MM.1S (cell line): Measurements from ENCODE around the gene SHISA8.
A peak's percentile ranks its signal among the peaks of the same experiment; 100 is the strongest.
"Not testable (repeated sequence)": the region's sequence is repeated elsewhere in the genome, so short reads cannot be mapped to it uniquely, and the experiment has no call there.

Source experiments
- DNase-seq: peaks from one replicate; pipeline ENCODE4 v3.0.0-alpha.2; 2015
- H2AFZ ChIP-seq: fragments of 300-600 bp; sonication (generic); 2 replicates; pipeline ENCODE4 v1.6.0; 2016; ENCODE audit warnings: antibody characterized with exemption, low read length
- H3F3A ChIP-seq: fragments of 300-600 bp; sonication (generic); 2 replicates; pipeline ENCODE4 v1.6.1; 2016; ENCODE audit warnings: mild to moderate bottlenecking, antibody characterized with exemption, low read length, moderate library complexity, mixed read lengths; ENCODE audit not compliant: insufficient read depth
- H3K27ac ChIP-seq: fragments of 300-600 bp; sonication (generic); 2 replicates; pipeline ENCODE4 v1.5.1; 2016; ENCODE audit warnings: mild to moderate bottlenecking, low read length
- H3K27me3 ChIP-seq: fragments of 300-600 bp; sonication (generic); replicated peaks from 2 replicates; pipeline ENCODE4 v1.6.0; 2016; ENCODE audit warnings: low read length; ENCODE audit not compliant: insufficient read depth
- H3K36me3 ChIP-seq: fragments of 300-600 bp; sonication (generic); replicated peaks from 2 replicates; pipeline ENCODE4 v1.6.1; 2016; ENCODE audit warnings: mild to moderate bottlenecking, low read length, mixed read lengths; ENCODE audit not compliant: insufficient read depth
- H3K4me1 ChIP-seq: fragments of 300-600 bp; sonication (generic); 2 replicates; pipeline ENCODE4 v1.6.1; 2016; ENCODE audit warnings: low read length, mixed read lengths
- H3K4me2 ChIP-seq: fragments of 300-600 bp; sonication (generic); 2 replicates; pipeline ENCODE4 v1.6.0; 2016; ENCODE audit warnings: low read depth, low read length
- H3K4me3 ChIP-seq: fragments of 300-600 bp; sonication (generic); 2 replicates; pipeline ENCODE4 v1.5.1; 2016; ENCODE audit warnings: low read length, mixed read lengths
- H3K79me2 ChIP-seq: fragments of 300-600 bp; sonication (generic); 2 replicates; pipeline ENCODE4 v1.6.1; 2016; ENCODE audit warnings: mixed run types, low read length, mixed read lengths
- H3K9ac ChIP-seq: fragments of 300-600 bp; sonication (generic); 2 replicates; pipeline ENCODE4 v1.6.1; 2016; ENCODE audit warnings: low read length, mixed read lengths
- H3K9me2 ChIP-seq: fragments of 300-600 bp; sonication (generic); replicated peaks from 2 replicates; pipeline ENCODE4 v1.6.1; 2016; ENCODE audit warnings: mild to moderate bottlenecking, low read length, mixed read lengths; ENCODE audit not compliant: insufficient read depth
- H3K9me3 ChIP-seq: fragments of 300-600 bp; sonication (generic); replicated peaks from 2 replicates; pipeline ENCODE4 v1.6.1; 2016; ENCODE audit warnings: mild to moderate bottlenecking, low read length, mixed read lengths; ENCODE audit not compliant: insufficient read depth
- H4K20me1 ChIP-seq: fragments of 300-600 bp; sonication (generic); 2 replicates; pipeline ENCODE4 v1.6.1; 2016; ENCODE audit warnings: mild to moderate bottlenecking, low read length, moderate library complexity, mixed read lengths; ENCODE audit not compliant: insufficient read depth
- CTCF ChIP-seq: fragments of 300-600 bp; sonication (generic); IDR thresholded peaks from 2 replicates; pipeline ENCODE4 v1.5.1; 2016; ENCODE audit warnings: antibody characterized with exemption, low read length, mixed read lengths
- EZH2 ChIP-seq: fragments of 300-600 bp; sonication (generic); optimal IDR thresholded peaks from 2 replicates; pipeline ENCODE3; 2017; ENCODE audit warnings: low read depth, mild to moderate bottlenecking, antibody characterized with exemption, low read length, mixed read lengths
- EZH2phosphoT487 ChIP-seq: fragments of 300-600 bp; sonication (generic); IDR thresholded peaks from 2 replicates; pipeline ENCODE4 v1.6.1; 2018; ENCODE audit warnings: antibody characterized with exemption, low read length

The SHISA8 gene

GRCh38 chr22:41949297-41949965 lies 34.6 kb upstream of the SHISA8 start:
- no peak overlapping the region for H3K4me2 ChIP-seq

GRCh38 chr22:41948928-41949296 lies 34.0 kb upstream of the SHISA8 start:
- not testable (repeated sequence) for H3K4me1 ChIP-seq, H3K9me3 ChIP-seq, H3K9me2 ChIP-seq, H3F3A ChIP-seq, H2AFZ ChIP-seq, H3K36me3 ChIP-seq, H3K27ac ChIP-seq, H4K20me1 ChIP-seq, DNase-seq, H3K27me3 ChIP-seq, H3K4me2 ChIP-seq, H3K9ac ChIP-seq, H3K4me3 ChIP-seq
- H3K79me2 ChIP-seq: peaks cover 26% of the 10 kb centered on the region

More at GRCh38 chr22:41949297-41949965, 34.6 kb upstream of the SHISA8 start:
- TF ChIP-seq EZH2phosphoT487: no peak
- no peak for TF ChIP-seq EZH2
- no peak for TF ChIP-seq CTCF
- Histone ChIP-seq H3K36me3 (peaks cover 3% of the 10 kb centered on the region; the same call in 1 of the 2 replicates), H3K27me3 (no peaks in the 10 kb centered on the region), H3K4me1 (peaks cover 6% of the 10 kb centered on the region; the same call in 1 of the 2 replicates), H3F3A (peaks cover 3% of the 10 kb centered on the region; the same call in 1 of the 2 replicates), H3K9me3 (no peaks in the 10 kb centered on the region), H3K9me2 (no peaks in the 10 kb centered on the region), H3K4me3 (no peak overlapping the region), H3K9ac (no peak overlapping the region), H3K27ac (no peak overlapping the region), H4K20me1 (no peaks in the 10 kb centered on the region), H2AFZ (no peak overlapping the region), H3K79me2 (peaks cover 22% of the 10 kb centered on the region)
- DNase-seq: no peak

- Histone ChIP-seq H4K20me1 (no peaks in the 10 kb centered on the region), H3K4me1 (peaks cover 8% of the 10 kb centered on the region; the same call in 1 of the 2 replicates), H3K27me3 (no peaks in the 10 kb centered on the region), H3K36me3 (peaks cover 5% of the 10 kb centered on the region; the same call in 1 of the 2 replicates), H3K9me2 (no peaks in the 10 kb centered on the region), H2AFZ (no peak overlapping the region), H3K79me2 (peaks cover 34% of the 10 kb centered on the region), H3K9ac (no peak overlapping the region), H3K4me2 (no peak overlapping the region), H3K27ac (no peak overlapping the region), H3K9me3 (no peaks in the 10 kb centered on the region), H3K4me3 (no peak overlapping the region), H3F3A (peaks cover 4% of the 10 kb centered on the region)
- no peak for DNase-seq
- no peak for TF ChIP-seq CTCF
- no peak for TF ChIP-seq EZH2phosphoT487
- no peak for TF ChIP-seq EZH2
Observed at GRCh38 chr22:41948142-41948541, 33.3 kb upstream of the SHISA8 start.

- Histone ChIP-seq H3K36me3 (peaks cover 5% of the 10 kb centered on the region), H3K4me3 (peak overlapping the region; percentile 91), H3K27me3 (no peaks in the 10 kb centered on the region), H3K9me2 (no peaks in the 10 kb centered on the region), H4K20me1 (no peaks in the 10 kb centered on the region), H3K27ac (no peak overlapping the region; the same call in 1 of the 2 replicates), H2AFZ (peak overlapping the region; percentile 71), H3K4me2 (peak overlapping the region; percentile 99), H3K9me3 (no peaks in the 10 kb centered on the region), H3F3A (peaks cover 6% of the 10 kb centered on the region), H3K79me2 (peaks cover 39% of the 10 kb centered on the region), H3K4me1 (peaks cover 11% of the 10 kb centered on the region), H3K9ac (peak overlapping the region; percentile 98)
- TF ChIP-seq EZH2: no peak
- TF ChIP-seq CTCF: no peak
- no peak for TF ChIP-seq EZH2phosphoT487
- DNase-seq: no peak
Observed at GRCh38 chr22:41947424-41948080, 32.7 kb upstream of the SHISA8 start.
